Raji (cell line): ENCODE measurements around the gene TSNAXIP1.

Source experiments
- POLR2A ChIP-seq: IDR thresholded peaks from 2 replicates; pipeline ENCODE4 v1.6.1; 2011; ENCODE audit warnings: low read depth, low read length, control low read depth; ENCODE audit not compliant: insufficient read depth

TSNAXIP1 gene

DNA sequence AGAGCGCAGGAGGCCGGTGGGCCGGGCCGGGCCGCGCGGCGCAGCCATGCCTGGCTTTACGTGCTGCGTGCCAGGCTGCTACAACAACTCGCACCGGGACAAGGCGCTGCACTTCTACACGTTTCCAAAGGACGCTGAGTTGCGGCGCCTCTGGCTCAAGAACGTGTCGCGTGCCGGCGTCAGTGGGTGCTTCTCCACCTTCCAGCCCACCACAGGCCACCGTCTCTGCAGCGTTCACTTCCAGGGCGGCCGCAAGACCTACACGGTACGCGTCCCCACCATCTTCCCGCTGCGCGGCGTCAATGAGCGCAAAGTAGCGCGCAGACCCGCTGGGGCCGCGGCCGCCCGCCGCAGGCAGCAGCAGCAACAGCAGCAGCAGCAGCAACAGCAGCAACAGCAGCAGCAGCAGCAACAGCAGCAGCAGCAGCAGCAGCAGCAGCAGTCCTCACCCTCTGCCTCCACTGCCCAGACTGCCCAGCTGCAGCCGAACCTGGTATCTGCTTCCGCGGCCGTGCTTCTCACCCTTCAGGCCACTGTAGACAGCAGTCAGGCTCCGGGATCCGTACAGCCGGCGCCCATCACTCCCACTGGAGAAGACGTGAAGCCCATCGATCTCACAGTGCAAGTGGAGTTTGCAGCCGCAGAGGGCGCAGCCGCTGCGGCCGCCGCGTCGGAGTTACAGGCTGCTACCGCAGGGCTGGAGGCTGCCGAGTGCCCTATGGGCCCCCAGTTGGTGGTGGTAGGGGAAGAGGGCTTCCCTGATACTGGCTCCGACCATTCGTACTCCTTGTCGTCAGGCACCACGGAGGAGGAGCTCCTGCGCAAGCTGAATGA is 36.0 kb downstream of the TSNAXIP1 start:
- peak; percentile 63 for TF ChIP-seq POLR2A

DNA sequence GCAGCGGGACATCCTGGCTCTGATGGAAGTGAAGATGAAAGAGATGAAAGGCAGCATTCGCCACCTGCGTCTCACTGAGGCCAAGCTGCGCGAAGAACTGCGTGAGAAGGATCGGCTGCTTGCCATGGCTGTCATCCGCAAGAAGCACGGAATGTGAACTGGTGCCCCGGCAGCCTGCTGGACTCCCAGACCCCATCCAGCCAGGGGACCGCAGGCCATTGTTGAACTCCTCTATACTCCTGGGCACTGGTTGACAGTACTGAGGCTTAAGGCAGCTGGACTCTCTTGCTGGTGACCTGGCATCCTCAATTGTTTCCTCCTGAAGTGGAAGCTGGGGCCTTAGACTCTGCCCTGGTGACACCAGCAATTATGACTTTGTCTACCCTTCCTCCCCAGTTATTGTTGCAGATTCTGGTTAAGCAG is 36.7 kb downstream of the TSNAXIP1 start:
- TF ChIP-seq POLR2A: no peak

DNA sequence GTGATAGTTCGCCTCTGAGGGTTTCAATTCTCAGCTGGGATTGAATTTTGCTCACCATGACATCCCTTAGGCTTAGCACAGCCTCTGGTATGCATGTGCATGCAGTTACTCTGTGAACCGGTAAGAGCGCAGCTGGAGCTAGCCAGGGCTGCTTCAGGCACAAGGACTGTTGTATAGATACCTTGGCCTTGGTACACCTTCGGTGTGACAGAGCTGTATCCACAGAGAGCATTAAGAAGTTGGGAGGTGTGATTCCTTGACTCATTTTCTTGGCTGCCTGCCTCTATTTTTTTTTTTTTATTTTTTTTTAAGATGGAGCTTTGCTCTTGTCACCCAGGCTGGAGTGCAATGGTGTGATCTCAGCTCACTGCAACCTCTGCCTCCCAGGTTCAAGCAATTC is 37.8 kb downstream of the TSNAXIP1 start:
- TF ChIP-seq POLR2A: no peak

DNA sequence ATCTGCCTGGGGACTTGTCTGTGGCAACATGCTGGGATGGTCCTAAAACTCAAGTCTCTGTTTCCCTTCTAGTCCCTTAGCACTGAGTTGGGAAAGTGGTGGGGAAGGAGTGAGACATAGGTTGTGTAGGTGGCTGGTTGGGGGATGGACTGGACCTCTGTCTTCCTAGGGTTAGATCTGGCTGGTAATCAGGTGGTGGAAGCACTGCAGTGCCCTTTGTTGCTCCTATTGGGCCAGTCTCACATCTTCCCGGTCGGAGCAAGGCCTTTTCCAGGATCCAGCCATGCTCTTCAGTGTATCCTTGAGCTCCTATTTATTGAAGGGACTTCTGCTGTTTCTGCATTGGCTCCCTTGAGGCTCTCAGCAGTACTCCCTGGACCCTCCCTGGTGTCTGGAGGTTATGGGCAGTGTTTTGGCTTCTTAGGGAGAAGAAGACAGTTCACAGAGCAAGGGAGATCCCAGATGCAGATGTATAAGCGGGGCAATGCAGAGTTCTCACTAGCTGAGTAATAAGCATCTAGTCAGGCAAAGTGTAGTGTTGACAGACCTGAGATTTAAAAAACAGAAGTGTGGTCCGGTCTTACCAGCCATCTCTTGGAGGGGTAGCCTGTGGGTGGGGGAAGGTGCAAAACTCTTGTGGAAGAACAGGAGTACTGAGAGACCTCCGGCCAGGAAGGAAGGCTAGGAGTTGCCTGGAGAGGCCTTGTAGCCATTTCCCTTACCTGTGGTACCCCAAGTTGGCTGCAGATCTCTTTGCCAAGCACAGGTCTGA is 38.8 kb downstream of the TSNAXIP1 start:
- TF ChIP-seq POLR2A: no peak

DNA sequence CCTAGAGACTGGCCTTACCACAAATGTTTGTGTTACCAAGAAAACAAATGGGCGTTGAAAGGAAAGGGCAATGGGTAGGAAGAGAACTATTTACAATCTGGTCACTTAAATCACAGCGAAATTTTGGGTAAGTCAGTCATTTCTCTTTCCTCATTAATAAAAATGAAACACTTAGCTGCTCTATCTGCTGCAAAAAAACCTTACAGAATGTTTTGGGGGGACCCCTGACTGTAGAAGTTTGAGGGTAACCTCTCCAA is 39.3 kb downstream of the TSNAXIP1 start:
- TF ChIP-seq POLR2A: no peak

DNA sequence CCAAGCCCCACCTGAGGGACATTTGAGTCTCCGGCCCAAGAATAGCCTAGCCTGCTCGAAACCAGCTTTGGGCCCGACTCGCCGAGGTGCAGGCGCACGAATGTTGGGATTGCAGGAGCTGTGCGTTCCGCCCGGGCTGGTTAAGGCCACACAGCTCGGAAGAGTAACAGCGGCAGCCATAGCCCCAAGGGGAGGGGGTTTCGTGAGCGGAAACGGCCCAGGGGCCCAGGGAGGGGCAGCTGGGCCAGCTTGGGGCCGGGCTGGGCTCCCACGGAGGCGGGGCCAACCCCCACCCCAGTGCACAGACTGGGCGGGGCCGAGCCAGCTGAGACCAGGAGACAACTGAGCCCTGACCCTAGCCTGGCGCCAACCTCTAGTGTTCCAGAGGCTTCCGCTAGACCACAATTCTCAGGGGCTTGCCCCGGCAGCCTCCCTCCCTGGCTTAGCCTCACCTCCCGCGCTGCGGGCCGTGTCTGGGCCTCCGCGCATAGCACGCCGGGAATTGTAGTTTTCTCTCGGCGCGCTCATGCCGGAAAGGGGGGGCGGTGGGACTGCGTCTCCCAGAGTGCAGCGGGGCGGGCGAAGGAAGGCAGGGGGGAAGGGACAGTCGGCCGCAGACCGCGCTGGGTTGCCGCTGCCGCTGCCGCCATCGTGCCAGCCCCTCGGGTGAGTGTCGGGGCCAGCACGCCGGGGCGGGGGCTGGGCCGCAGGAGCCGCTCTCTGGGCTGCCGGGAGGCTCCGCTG is 39.8 kb downstream of the TSNAXIP1 start, which contains the start of gene NUTF2:
NUTF2 (plus strand) TSS at position 614 of the 744 bp plus-strand sequence. CDS start 18,198 bp downstream, outside the sequence.
- TF ChIP-seq POLR2A: peak; percentile 73

DNA sequence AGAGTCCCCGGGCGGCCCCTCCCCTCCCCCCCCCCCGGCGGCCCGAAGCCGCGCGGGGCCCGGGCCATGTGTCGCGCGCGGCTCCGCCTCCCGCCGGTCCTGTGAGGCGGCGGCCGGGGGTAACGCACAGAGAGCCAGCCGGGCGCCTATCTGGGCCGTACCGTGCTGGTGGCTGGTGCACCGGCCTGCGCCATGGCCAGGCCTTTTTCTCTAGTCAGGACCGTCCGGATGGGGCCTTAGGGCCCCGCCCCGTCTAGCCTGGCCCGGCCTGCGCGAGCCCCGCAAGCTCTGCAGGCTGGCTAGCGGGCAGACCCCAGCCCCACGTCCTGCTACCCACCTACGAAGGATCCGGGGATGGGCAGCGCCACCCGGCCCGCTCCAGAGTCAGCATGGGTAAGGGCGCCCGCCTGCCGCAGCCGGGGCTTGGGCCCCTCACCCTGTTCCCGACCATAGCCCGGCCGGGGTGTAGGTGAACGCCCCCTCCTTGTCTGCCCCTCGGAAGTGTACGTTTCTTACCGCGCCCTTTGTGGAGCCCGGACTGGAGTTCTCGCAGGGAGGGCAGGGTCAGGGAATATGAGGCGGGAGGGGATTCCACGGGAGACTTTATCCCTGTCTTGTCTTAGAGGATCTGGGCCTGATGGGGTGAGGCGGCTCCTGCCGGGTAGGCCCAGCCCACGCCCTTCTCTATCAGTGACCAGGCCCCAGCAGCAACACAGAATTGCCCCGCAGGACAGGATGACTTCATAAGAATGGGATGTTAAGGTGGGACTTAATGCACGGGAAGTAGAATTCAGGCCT is 40.6 kb downstream of the TSNAXIP1 start, which contains the start of gene CENPT:
CENPT (minus strand) TSS at position 630 of the 798 bp plus-strand sequence. CDS start 13,834 bp downstream, outside the sequence.
- TF ChIP-seq POLR2A: no peak

DNA sequence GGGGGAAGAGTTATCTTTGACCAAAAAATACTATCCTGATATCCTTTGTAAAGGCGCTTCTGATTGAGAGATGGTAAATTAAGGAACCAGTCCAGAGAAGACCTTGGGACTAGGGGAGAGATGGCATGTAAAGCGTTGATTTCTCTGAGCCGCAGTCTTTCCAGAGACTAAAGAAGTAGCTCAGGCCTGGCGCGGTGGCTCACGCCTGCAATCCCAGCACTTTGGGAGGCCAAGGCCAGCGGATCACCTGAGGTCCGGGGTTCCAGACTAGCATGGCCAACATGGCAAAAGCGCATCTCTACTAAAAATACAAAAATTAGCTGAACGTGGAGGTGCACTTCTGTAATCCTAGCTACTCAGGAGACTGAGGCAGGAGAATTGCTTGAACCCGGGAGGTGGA is 41.4 kb downstream of the TSNAXIP1 start:
- no peak for TF ChIP-seq POLR2A

DNA sequence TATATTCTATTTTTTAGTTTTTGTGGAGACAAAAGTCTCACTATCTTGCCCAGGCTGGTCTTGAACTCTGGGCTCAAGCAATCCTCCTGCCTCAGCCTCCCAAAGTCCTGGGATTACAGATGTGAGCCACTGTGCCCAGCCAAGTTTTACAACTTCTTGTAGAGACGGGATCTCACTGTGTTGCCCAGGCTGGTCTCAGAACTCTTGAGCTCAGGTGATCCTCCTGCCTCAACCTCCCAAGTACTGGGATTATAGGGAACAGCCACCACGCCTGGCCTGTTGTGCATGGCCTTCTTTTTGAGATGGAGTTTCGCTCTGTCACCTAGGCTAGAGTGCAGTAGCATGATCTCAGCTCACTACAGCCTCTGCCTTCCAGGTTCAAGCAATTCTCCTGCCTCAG is 47.0 kb downstream of the TSNAXIP1 start:
- no peak for TF ChIP-seq POLR2A

DNA sequence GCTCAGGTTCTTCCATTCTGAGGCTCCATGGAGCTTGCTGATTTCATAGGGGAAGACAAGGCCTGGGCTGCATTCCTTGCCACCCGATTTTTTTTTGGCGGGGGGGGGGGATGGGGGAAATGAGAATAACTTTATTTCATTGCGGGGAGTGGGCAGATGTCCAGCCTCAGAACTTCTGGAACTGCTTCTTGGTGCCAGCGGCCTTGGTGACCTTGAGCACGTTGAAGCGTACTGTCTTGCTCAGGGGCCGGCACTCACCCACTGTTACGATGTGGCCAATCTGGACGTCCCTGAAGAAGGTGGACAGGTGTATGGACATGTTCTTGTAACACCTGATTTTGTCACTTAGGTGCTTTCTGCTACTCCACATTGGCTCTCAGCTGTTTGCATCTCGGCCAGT is 49.1 kb downstream of the TSNAXIP1 start:
- no peak for TF ChIP-seq POLR2A

DNA sequence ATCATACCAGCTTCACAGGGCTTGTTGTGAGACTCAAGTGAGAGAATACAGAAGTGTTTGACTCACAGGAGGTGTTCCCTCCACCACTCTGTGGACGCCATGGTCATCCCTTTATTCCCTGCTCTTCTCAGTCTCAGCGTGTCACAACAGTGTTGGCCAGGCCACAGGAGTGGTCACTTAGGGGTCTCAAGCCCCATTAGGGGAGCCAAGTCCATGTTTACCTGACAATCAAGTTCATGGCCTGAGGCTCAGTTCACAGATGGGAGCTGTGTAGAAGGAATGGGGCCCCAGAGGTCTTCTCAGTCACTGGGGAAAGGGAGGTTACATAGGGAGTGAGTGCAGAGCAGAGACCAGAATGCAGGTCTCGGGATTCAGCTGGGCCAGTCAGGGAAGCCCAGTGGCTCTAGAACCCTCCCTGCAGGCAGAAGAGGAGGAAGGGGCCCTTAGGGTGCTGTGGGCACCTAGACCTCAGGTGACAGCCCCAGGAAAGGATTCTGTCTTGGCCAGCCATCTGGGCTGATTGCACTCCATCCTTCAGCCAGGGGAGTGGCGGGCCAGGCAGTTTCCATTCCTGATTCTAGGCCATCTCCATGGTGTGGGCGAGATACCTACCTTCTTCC is 50.3 kb downstream of the TSNAXIP1 start:
- no peak for TF ChIP-seq POLR2A

DNA sequence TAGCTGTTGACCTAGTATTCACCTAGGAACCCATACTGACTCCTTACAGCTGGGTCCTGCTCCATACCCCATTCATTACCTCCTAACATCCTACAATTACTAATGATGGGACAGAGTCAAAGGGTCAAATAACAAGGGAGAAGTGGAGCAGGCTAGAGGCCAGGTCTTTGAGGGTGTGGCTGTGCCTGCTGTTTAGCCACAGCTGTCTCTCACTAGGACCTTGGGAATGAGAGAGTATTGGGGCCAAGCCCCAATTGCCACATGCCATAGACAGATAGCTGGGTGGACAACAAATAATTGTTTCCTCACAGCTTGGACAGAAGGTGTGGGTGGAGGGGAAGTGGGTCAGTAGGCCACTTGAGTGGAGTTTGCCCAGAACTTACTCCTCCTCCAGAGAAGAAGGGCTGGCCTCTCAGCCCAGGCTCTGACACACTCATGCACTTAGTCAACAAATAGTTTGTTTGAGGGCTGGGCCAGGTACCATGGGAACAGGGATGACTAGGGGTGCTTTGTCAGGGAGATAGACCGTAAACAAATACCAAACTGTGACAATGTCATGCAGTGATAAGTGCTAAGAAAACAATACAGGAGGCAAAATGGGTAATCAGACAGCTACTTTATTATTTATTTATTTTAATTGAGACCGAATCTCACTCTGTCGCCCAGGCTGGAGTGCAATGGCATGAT is 51.0 kb downstream of the TSNAXIP1 start:
- TF ChIP-seq POLR2A: no peak

DNA sequence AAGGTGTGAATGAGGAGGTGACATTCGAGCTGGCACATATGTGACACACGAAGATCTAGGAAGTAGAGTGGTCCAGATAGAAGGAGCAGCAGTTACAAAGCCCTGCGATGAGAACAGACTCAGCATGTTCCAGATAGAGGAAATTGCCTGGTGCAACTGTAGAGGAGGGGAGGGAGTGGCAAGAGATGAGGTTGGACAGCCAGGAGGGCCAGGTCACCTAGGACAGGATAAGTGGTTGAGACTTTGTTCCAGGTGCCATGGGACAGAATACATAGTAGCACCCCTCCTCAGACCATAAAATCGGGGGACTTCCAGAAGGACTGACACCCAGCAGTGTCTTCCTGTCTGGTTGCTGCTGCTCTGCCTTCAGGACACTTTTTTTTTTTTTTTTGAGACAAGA is 51.8 kb downstream of the TSNAXIP1 start:
- no peak for TF ChIP-seq POLR2A
